K562 (cell line): Measurements from ENCODE around the gene TRIM27. TPM values are rescaled to one million over a fixed set of nuclear protein-coding genes. Genes with fewer than 3 reads are reported as not detected.
A peak's percentile ranks its signal among the peaks of the same experiment; 100 is the strongest.

ENCODE experiments used
- ATAC-seq: fragments of 200-7000 bp; cut with Tn5 transposase; 3 replicates; pipeline ENCODE4 v1.9.1; 2020; ENCODE audit warnings: moderate library complexity
- BruUV-seq: library from RNA; stranded (reverse); fragments of 400-500 nt; replicated peaks from 2 replicates; lab custom pipeline; 2021; lab: Mats Ljungman, UMichigan
- CTCF ChIA-PET: fragments of 300-600 bp; formaldehyde crosslinking; extraction: SDS; loops from one replicate; lab custom pipeline; 2021; ENCODE audit warnings: low intra/inter-chr PET ratio; lab: Yijun Ruan, JAX
- POLR2A ChIA-PET: fragments of 300-600, 350-650 bp; sonication (Branson Sonifier 250); formaldehyde crosslinking; extraction: SDS; loops from one replicate; lab custom pipeline; 2021; ENCODE audit warnings: antibody characterized with exemption, inconsistent platforms; lab: Yijun Ruan, JAX
- DNase-seq, 4 experiments: peaks; one replicate each; pipeline versions ENCODE4 v3.0.0 to v3.0.0-alpha.2; 2011 to 2018; ENCODE audit warnings: low spot score in 3 of 4, mixed read lengths in 3 of 4; ENCODE audit errors: extremely low read depth in 1 of 4
- FAIRE-seq: peaks from 2 replicates; lab custom pipeline; 2011; peaks lifted over from hg19 to GRCh38; lab: Jason Lieb, UNC
- H2AFZ ChIP-seq: 2 replicates; pipeline ENCODE4 v1.6.0; 2011; ENCODE audit warnings: low read depth, low read length, control low read depth, inconsistent platforms
- H3K27ac ChIP-seq: fragments of 200-600 bp; 3 replicates; pipeline ENCODE4 v1.8.0; 2011; ENCODE audit warnings: low read depth, mild to moderate bottlenecking, control low read depth, inconsistent platforms, low read length, moderate library complexity, mixed read lengths; ENCODE audit errors: extremely low read depth
- H3K27me3 ChIP-seq, 2 experiments: fragments of 300-600 bp in 1 of 2; 2 replicates in 1 of 2; 3 replicates in 1 of 2; pipeline versions ENCODE4 v1.6.0 to v1.8.0; 2011; ENCODE audit warnings: inconsistent platforms in 2 of 2, low read length in 2 of 2, mild to moderate bottlenecking in 1 of 2, mixed read lengths in 1 of 2, moderate library complexity in 1 of 2; ENCODE audit not compliant: control insufficient read depth in 2 of 2, insufficient read depth in 2 of 2
- H3K36me3 ChIP-seq: fragments of 300-600 bp; 3 replicates; pipeline ENCODE4 v1.8.0; 2011; ENCODE audit warnings: mild to moderate bottlenecking, low read length, inconsistent platforms; ENCODE audit not compliant: control insufficient read depth, insufficient read depth
- H3K4me1 ChIP-seq, 2 experiments: fragments of 200-600 bp in 1 of 2; replicated peaks in 1 of 2; 2 replicates in 1 of 2; 3 replicates in 1 of 2; pipeline versions ENCODE4 v1.5.1 to v1.8.0; 2011; ENCODE audit warnings: inconsistent platforms in 2 of 2, low read length in 2 of 2, mild to moderate bottlenecking in 1 of 2, mixed read lengths in 1 of 2, moderate library complexity in 1 of 2; ENCODE audit not compliant: control insufficient read depth in 2 of 2, insufficient read depth in 2 of 2
- H3K4me2 ChIP-seq: 2 replicates; pipeline ENCODE4 v1.6.1; 2011; ENCODE audit warnings: low read length, control low read depth, inconsistent platforms, mixed read lengths; ENCODE audit not compliant: insufficient read depth
- H3K4me3 ChIP-seq: fragments of 200-600 bp; sonication (generic), shearing (Covaris generic); 2 replicates; pipeline ENCODE4 v1.5.1; 2016; ENCODE audit warnings: control low read depth, inconsistent platforms
- H3K79me2 ChIP-seq: fragments of 200-600 bp; 3 replicates; pipeline ENCODE4 v1.8.0; 2011; ENCODE audit warnings: low read length, inconsistent platforms; ENCODE audit not compliant: control insufficient read depth, insufficient read depth
- H3K9ac ChIP-seq, 2 experiments: 2 replicates each; pipeline versions ENCODE4 v1.6.0 to v1.6.1; 2011; ENCODE audit warnings: low read depth in 2 of 2, low read length in 2 of 2, control low read depth in 1 of 2, inconsistent platforms in 1 of 2, mild to moderate bottlenecking in 1 of 2, mixed read lengths in 1 of 2; ENCODE audit not compliant: insufficient read depth in 1 of 2
- H3K9me1 ChIP-seq: one replicate; pipeline ENCODE4 v1.6.0; 2011; ENCODE audit warnings: inconsistent platforms, mild to moderate bottlenecking, low read length, moderate library complexity; ENCODE audit not compliant: control insufficient read depth, insufficient read depth
- H3K9me3 ChIP-seq: replicated peaks from 2 replicates; pipeline ENCODE4 v1.5.1; 2011; ENCODE audit warnings: low read depth, low read length, inconsistent platforms; ENCODE audit not compliant: control insufficient read depth, insufficient read depth
- H4K20me1 ChIP-seq: replicated peaks from 2 replicates; pipeline ENCODE4 v1.6.1; 2011; ENCODE audit warnings: low read length, inconsistent platforms, mixed read lengths; ENCODE audit not compliant: control insufficient read depth, insufficient read depth
- SMAD3 ChIP-seq: fragments of 450-650 bp; formaldehyde crosslinking; conservative IDR thresholded peaks from 2 replicates; pipeline ENCODE4 v1.4.0; 2020; ENCODE audit warnings: mild to moderate bottlenecking
- ZBTB9 ChIP-seq: fragments of 450-650 bp; formaldehyde crosslinking; IDR thresholded peaks from 2 replicates; pipeline ENCODE4 v1.4.0; 2020; ENCODE audit warnings: mild to moderate bottlenecking, moderate library complexity
- ZKSCAN3 ChIP-seq: fragments of 250-450 bp; sonication (Bioruptor Pico); IDR thresholded peaks from 2 replicates; pipeline ENCODE4 v1.4.0; 2020
- ZNF140 ChIP-seq: fragments of 250-450 bp; sonication (Bioruptor Pico); IDR thresholded peaks from 2 replicates; pipeline ENCODE4 v1.8.0; 2021; ENCODE audit warnings: moderate library complexity, mild to moderate bottlenecking, inconsistent platforms
- ZNF197 ChIP-seq: fragments of 200-800 bp; sonication (Bioruptor generic); IDR thresholded peaks from 2 replicates; pipeline ENCODE4 v1.6.1; 2016; ENCODE audit warnings: low read depth, missing genetic modification characterization, missing compliant biosample characterization
- WGBS: fragments of 100-300 bp; shearing (Covaris generic); methylation state at CpG from one replicate; pipeline ENCODE4 v1.1.6; 2016; ENCODE audit warnings: low coverage, mixed read lengths; ENCODE audit not compliant: insufficient coverage; ENCODE audit errors: missing lambda C conversion rate; 5-methylcytosine and 5-hydroxymethylcytosine counted together
- in situ Hi-C: fragments of 300-500 bp; cut with MboI; formaldehyde crosslinking; loops from 4 replicates; pipeline ENCODE4 v1.15.0; 2018; ENCODE audit warnings: inconsistent platforms, mixed read lengths
- intact Hi-C: fragments of 100-400 bp; cut with micrococcal nuclease; formaldehyde crosslinking; loops from 2 replicates; pipeline ENCODE4 v1.14.2; 2022
- polyA plus RNA-seq, 8 experiments: library from polyadenylated mRNA; depleted of rRNA in 4 of 8; stranded (reverse) in 5 of 8; unstranded in 3 of 8; fragments of >200 nt; fragmentation: Nextera tagmentation in 2 of 8; fragmentation: Illumina TruSeq in 1 of 8; extraction: Ambion mirVana in 2 of 8; extraction: Trizol in 1 of 8; gene quantifications; 2 replicates each; pipeline versions ENCODE4 v1.2.1 to v1.2.3, GENCODE V29; 2011 to 2014; ENCODE audit warnings: inconsistent platforms in 1 of 8, missing spikeins in 1 of 8
- total RNA-seq, 7 experiments: library from RNA; depleted of rRNA in 6 of 7; stranded (reverse); fragments of >200 nt in 6 of 7; fragmentation: Illumina TruSeq in 2 of 7; extraction: Trizol in 2 of 7; gene quantifications; 2 replicates each; pipeline versions ENCODE4 v1.2.1 to v1.2.3, GENCODE V29; 2011 to 2021; ENCODE audit warnings: low replicate concordance in 1 of 7
- TF ChIP-seq, protein P1 (sequence below): fragments of 450-650 bp; IDR thresholded peaks from 2 replicates; pipeline ENCODE4 v1.6.1; 2014; ENCODE audit warnings: low read depth, mild to moderate bottlenecking, moderate library complexity, borderline replicate concordance
- TF ChIP-seq, protein P2 (sequence below): fragments of 250-450 bp; sonication (Bioruptor Pico); IDR thresholded peaks from 2 replicates; pipeline ENCODE4 v1.5.0; 2022; ENCODE audit warnings: mild to moderate bottlenecking
- TF ChIP-seq, protein P3 (sequence below): fragments of 250-450 bp; sonication (Bioruptor Pico); IDR thresholded peaks from 2 replicates; pipeline ENCODE4 v1.4.0; 2020; ENCODE audit warnings: mild to moderate bottlenecking, moderate library complexity, borderline replicate concordance
- TF ChIP-seq, protein P4 (sequence below), 3 experiments: IDR thresholded peaks in 2 of 3; conservative IDR thresholded peaks in 1 of 3; 2 replicates each; pipeline ENCODE4 v1.5.1; 2011 to 2012; ENCODE audit warnings: low read length in 3 of 3, mild to moderate bottlenecking in 3 of 3, control low read depth in 2 of 3, improper control_type of control experiment in 1 of 3, inconsistent platforms in 1 of 3, low read depth in 1 of 3, mixed read lengths in 1 of 3, moderate library complexity in 1 of 3; ENCODE audit not compliant: insufficient read depth in 2 of 3

TRIM27 gene
- total and polyA plus RNA-seq, 9 of the 15 experiments (the other 6 are each of a cell fraction or from before 2014, with no cell fraction given): 37.7 to 235 (median 122) TPM

DNA sequence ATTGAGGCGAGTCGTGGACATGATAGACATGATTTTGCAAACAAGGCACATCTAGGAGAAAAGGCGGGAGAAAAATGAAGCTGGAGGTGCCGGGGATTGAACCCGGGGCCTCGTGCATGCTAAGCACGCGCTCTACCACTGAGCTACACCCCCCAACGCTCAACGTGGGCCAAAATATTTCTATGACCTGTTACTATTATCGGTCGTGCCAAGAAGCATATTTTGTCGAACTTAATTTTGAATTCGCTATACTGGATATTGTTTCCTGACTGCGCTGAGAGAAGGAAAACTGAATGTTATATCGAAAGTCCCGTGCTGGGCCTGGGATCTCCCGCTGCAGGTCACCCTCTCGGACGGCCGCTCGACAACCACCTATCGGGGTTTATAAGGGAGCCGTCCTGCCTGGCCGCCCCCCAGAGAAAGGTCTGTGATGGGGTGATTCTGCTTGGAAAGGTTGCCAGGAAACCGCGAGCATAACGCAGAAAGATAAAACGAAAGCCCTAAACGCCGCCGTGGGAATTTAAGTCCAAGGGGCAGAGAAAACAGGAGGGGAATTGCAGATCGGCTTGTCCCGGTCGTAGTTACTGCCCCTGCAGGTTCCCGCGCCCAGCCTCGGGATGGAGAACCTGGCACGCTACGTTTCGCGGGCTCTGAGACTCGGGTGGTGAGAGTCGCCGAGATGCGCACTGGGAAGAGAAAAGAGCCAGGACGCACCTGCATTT is 60.0 kb downstream of the TRIM27 start:
- H3K79me2 ChIP-seq: no peaks in the 10 kb centered on the region
- H3K9me1 ChIP-seq: no peaks in the 10 kb centered on the region
- under 1% methylated on average over 47 of the region's 47 CpGs for WGBS
- peaks cover 14 to 25% of the 10 kb centered on the region in 2 experiments; a peak in 4 of 5 replicates for H3K4me1 ChIP-seq
- peaks cover 8% of the 10 kb centered on the region; the same call in 1 of the 2 replicates for H3K9me3 ChIP-seq
- H3K9ac ChIP-seq: peak overlapping the region; percentile 89 to 93
- in situ Hi-C loops (no loop called here), intact Hi-C loops (loop anchor here (1.0 to 5.0 kb wide), 4 partner anchors 25 to 119 kb away; no protein-coding TSS in a partner anchor)
- ChIA-PET POLR2A (interaction anchor here (0.7 to 1.8 kb wide), 14 partner anchors 11 to 200 kb away, joined by 3 to 8 read pairs (median 4); partner anchors contain the start of gene TRIM27), CTCF (interaction anchor here (2.1 kb wide), 1 partner anchor 25 kb away, joined by 8 read pairs; no protein-coding TSS in a partner anchor)
- FAIRE-seq (peak; percentile 48), DNase-seq (peak; percentile 64 to 92 (median 68)), ATAC-seq (peak; percentile 72)
- H3K36me3 ChIP-seq: no peaks in the 10 kb centered on the region
- peak overlapping the region; percentile 96 for H2AFZ ChIP-seq
- H3K27me3 ChIP-seq: no peaks in the 10 kb centered on the region
- BruUV-seq: no TSS peak
- no peaks in the 10 kb centered on the region for H4K20me1 ChIP-seq
- H3K4me3 ChIP-seq: peak overlapping the region; percentile 64
- peak overlapping the region; percentile 94 for H3K4me2 ChIP-seq
- H3K27ac ChIP-seq: peak overlapping the region; percentile 79
- no peak for TF ChIP-seq ZNF140 (CRISPR knock-in tag)
- TF ChIP-seq ZKSCAN3 (CRISPR knock-in tag): no peak
- TF ChIP-seq SMAD3 (CRISPR knock-in tag): 0 out of 2 replicates have a peak, but pooled peaks have one; percentile 5
- TF ChIP-seq, protein P1, sequence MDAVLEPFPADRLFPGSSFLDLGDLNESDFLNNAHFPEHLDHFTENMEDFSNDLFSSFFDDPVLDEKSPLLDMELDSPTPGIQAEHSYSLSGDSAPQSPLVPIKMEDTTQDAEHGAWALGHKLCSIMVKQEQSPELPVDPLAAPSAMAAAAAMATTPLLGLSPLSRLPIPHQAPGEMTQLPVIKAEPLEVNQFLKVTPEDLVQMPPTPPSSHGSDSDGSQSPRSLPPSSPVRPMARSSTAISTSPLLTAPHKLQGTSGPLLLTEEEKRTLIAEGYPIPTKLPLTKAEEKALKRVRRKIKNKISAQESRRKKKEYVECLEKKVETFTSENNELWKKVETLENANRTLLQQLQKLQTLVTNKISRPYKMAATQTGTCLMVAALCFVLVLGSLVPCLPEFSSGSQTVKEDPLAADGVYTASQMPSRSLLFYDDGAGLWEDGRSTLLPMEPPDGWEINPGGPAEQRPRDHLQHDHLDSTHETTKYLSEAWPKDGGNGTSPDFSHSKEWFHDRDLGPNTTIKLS: peak; percentile 71
- TF ChIP-seq ZNF197 (CRISPR knock-in tag): no peak; the same call in 1 of the 2 replicates
- TF ChIP-seq, protein P2, sequence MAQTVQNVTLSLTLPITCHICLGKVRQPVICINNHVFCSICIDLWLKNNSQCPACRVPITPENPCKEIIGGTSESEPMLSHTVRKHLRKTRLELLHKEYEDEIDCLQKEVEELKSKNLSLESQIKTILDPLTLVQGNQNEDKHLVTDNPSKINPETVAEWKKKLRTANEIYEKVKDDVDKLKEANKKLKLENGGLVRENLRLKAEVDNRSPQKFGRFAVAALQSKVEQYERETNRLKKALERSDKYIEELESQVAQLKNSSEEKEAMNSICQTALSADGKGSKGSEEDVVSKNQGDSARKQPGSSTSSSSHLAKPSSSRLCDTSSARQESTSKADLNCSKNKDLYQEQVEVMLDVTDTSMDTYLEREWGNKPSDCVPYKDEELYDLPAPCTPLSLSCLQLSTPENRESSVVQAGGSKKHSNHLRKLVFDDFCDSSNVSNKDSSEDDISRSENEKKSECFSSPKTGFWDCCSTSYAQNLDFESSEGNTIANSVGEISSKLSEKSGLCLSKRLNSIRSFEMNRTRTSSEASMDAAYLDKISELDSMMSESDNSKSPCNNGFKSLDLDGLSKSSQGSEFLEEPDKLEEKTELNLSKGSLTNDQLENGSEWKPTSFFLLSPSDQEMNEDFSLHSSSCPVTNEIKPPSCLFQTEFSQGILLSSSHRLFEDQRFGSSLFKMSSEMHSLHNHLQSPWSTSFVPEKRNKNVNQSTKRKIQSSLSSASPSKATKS: no peak
- TF ChIP-seq ZBTB9: no peak
- TF ChIP-seq, protein P3, sequence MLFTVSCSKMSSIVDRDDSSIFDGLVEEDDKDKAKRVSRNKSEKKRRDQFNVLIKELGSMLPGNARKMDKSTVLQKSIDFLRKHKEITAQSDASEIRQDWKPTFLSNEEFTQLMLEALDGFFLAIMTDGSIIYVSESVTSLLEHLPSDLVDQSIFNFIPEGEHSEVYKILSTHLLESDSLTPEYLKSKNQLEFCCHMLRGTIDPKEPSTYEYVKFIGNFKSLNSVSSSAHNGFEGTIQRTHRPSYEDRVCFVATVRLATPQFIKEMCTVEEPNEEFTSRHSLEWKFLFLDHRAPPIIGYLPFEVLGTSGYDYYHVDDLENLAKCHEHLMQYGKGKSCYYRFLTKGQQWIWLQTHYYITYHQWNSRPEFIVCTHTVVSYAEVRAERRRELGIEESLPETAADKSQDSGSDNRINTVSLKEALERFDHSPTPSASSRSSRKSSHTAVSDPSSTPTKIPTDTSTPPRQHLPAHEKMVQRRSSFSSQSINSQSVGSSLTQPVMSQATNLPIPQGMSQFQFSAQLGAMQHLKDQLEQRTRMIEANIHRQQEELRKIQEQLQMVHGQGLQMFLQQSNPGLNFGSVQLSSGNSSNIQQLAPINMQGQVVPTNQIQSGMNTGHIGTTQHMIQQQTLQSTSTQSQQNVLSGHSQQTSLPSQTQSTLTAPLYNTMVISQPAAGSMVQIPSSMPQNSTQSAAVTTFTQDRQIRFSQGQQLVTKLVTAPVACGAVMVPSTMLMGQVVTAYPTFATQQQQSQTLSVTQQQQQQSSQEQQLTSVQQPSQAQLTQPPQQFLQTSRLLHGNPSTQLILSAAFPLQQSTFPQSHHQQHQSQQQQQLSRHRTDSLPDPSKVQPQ (CRISPR knock-in tag): no peak
- TF ChIP-seq, protein P4, sequence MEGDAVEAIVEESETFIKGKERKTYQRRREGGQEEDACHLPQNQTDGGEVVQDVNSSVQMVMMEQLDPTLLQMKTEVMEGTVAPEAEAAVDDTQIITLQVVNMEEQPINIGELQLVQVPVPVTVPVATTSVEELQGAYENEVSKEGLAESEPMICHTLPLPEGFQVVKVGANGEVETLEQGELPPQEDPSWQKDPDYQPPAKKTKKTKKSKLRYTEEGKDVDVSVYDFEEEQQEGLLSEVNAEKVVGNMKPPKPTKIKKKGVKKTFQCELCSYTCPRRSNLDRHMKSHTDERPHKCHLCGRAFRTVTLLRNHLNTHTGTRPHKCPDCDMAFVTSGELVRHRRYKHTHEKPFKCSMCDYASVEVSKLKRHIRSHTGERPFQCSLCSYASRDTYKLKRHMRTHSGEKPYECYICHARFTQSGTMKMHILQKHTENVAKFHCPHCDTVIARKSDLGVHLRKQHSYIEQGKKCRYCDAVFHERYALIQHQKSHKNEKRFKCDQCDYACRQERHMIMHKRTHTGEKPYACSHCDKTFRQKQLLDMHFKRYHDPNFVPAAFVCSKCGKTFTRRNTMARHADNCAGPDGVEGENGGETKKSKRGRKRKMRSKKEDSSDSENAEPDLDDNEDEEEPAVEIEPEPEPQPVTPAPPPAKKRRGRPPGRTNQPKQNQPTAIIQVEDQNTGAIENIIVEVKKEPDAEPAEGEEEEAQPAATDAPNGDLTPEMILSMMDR (IDR thresholded peaks at IDR 0.05 in 2 of 3, conservative IDR thresholded peaks at IDR 0.05 in 1 of 3; ENCODE audit: insufficient read depth in 2 of 3, low read depth in 1 of 3, low read length in 3 of 3): 0 out of 6 replicates have a peak, but pooled peaks of 1 of the 3 experiments have one; percentile 61
